Central memory CD8-positive, alpha-beta T cell (primary cell): ENCODE data around the gene USP36.
"Not testable (repeated sequence)": the region's sequence is repeated elsewhere in the genome, so short reads cannot be mapped to it uniquely, and the experiment has no call there.

Experiments used
- ATAC-seq: fragments of 150-1000 bp; cut with Tn5 transposase; replicated peaks from 2 replicates; pipeline ENCODE4 v1.10.0; 2022; ENCODE audit warnings: mild to moderate bottlenecking, moderate FRiP score, moderate number of reproducible peaks; ENCODE audit not compliant: poor library complexity, severe bottlenecking; ENCODE audit errors: extremely low read depth
- DNase-seq, 2 donors: peaks; one replicate each; pipeline ENCODE4 v3.0.0; 2021; ENCODE audit warnings: low spot score in 2 of 2
- H3K27ac Mint-ChIP-seq: one replicate; pipeline ENCODE4 v1.8.0; 2022; ENCODE audit warnings: low read depth, mild to moderate bottlenecking, moderate library complexity, mixed read lengths
- H3K27me3 Mint-ChIP-seq: one replicate; pipeline ENCODE4 v1.8.0; 2022; ENCODE audit warnings: mixed read lengths
- H3K36me3 Mint-ChIP-seq: one replicate; pipeline ENCODE4 v1.8.0; 2022; ENCODE audit warnings: mild to moderate bottlenecking, moderate library complexity, mixed read lengths; ENCODE audit not compliant: insufficient read depth
- H3K4me1 Mint-ChIP-seq: one replicate; pipeline ENCODE4 v1.8.0; 2022; ENCODE audit warnings: mixed read lengths
- H3K4me3 Mint-ChIP-seq: one replicate; pipeline ENCODE4 v1.8.0; 2022; ENCODE audit warnings: mild to moderate bottlenecking, moderate library complexity, mixed read lengths
- H3K9me3 Mint-ChIP-seq: one replicate; pipeline ENCODE4 v1.8.0; 2022; ENCODE audit warnings: mixed read lengths

Gene USP36

GRCh38 chr17:78759969-78760352, 80.7 kb downstream of the USP36 start:
- Mint-ChIP-seq H3K4me3 (peak overlapping the region; percentile 55), H3K36me3 (peaks cover 23% of the 10 kb centered on the region), H3K27ac (peak overlapping the region; percentile 85), H3K27me3 (no peaks in the 10 kb centered on the region), H3K4me1 (peaks cover 71% of the 10 kb centered on the region), H3K9me3 (no peaks in the 10 kb centered on the region)
- no peak for ATAC-seq
- DNase-seq, result no peak

GRCh38 chr17:78759203-78759968, 81.2 kb downstream of the USP36 start:
- peak overlapping the region; percentile 55 for H3K4me3 Mint-ChIP-seq
- H3K9me3 Mint-ChIP-seq, result no peaks in the 10 kb centered on the region
- DNase-seq (peak; percentile 69 to 80), ATAC-seq (peak; percentile 93)
- peak overlapping the region; percentile 85 for H3K27ac Mint-ChIP-seq
- no peaks in the 10 kb centered on the region for H3K27me3 Mint-ChIP-seq
- H3K36me3 Mint-ChIP-seq, result peaks cover 21% of the 10 kb centered on the region
- H3K4me1 Mint-ChIP-seq, result peaks cover 65% of the 10 kb centered on the region

- no peak for DNase-seq
- H3K9me3 Mint-ChIP-seq, result no peaks in the 10 kb centered on the region
- H3K4me3 Mint-ChIP-seq, result peak overlapping the region; percentile 34
- peaks cover 24% of the 10 kb centered on the region for H3K36me3 Mint-ChIP-seq
- ATAC-seq, result no peak
- H3K4me1 Mint-ChIP-seq, result peaks cover 75% of the 10 kb centered on the region
- H3K27me3 Mint-ChIP-seq, result no peaks in the 10 kb centered on the region
- H3K27ac Mint-ChIP-seq, result no peak overlapping the region
Measured at GRCh38 chr17:78753316-78754250, 87.0 kb downstream of the USP36 start.

GRCh38 chr17:78751447-78752161, 89.0 kb downstream of the USP36 start:
- DNase-seq (no peak), ATAC-seq (no peak)
- H3K36me3 Mint-ChIP-seq, result peaks cover 24% of the 10 kb centered on the region
- no peaks in the 10 kb centered on the region for H3K27me3 Mint-ChIP-seq
- peaks cover 78% of the 10 kb centered on the region for H3K4me1 Mint-ChIP-seq
- H3K9me3 Mint-ChIP-seq, result no peaks in the 10 kb centered on the region
- H3K4me3 Mint-ChIP-seq, result peak overlapping the region; percentile 54
- H3K27ac Mint-ChIP-seq, result peak overlapping the region; percentile 71

- not testable (repeated sequence) for H3K9me3 Mint-ChIP-seq, H3K27me3 Mint-ChIP-seq, DNase-seq, ATAC-seq
- peak overlapping the region; percentile 77 for H3K27ac Mint-ChIP-seq
- peaks cover 28% of the 10 kb centered on the region for H3K36me3 Mint-ChIP-seq
- H3K4me1 Mint-ChIP-seq, result peaks cover 81% of the 10 kb centered on the region
- peak overlapping the region; percentile 54 for H3K4me3 Mint-ChIP-seq
Measured at GRCh38 chr17:78751000-78751399, 89.6 kb downstream of the USP36 start.

- H3K9me3 Mint-ChIP-seq, result no peaks in the 10 kb centered on the region
- H3K4me1 Mint-ChIP-seq, result peaks cover 90% of the 10 kb centered on the region
- peak overlapping the region; percentile 74 for H3K4me3 Mint-ChIP-seq
- peak overlapping the region; percentile 77 for H3K27ac Mint-ChIP-seq
- no peaks in the 10 kb centered on the region for H3K27me3 Mint-ChIP-seq
- peaks cover 37% of the 10 kb centered on the region for H3K36me3 Mint-ChIP-seq
- DNase-seq, result peak; percentile 57 to 78
- ATAC-seq, result peak; percentile 98
Measured at GRCh38 chr17:78748730-78749317, 91.8 kb downstream of the USP36 start.

GRCh38 chr17:78748048-78748729, 92.4 kb downstream of the USP36 start:
- Mint-ChIP-seq H3K27ac (peak overlapping the region; percentile 77), H3K4me1 (peaks cover 93% of the 10 kb centered on the region), H3K27me3 (no peaks in the 10 kb centered on the region), H3K36me3 (peaks cover 37% of the 10 kb centered on the region), H3K4me3 (peak overlapping the region; percentile 74), H3K9me3 (no peaks in the 10 kb centered on the region)
- no peak for DNase-seq
- peak; percentile 17 for ATAC-seq

- DNase-seq (no peak), ATAC-seq (no peak)
- peaks cover 38% of the 10 kb centered on the region for H3K36me3 Mint-ChIP-seq
- H3K4me3 Mint-ChIP-seq, result peak overlapping the region; percentile 74
- H3K9me3 Mint-ChIP-seq, result no peaks in the 10 kb centered on the region
- peaks cover 92% of the 10 kb centered on the region for H3K4me1 Mint-ChIP-seq
- H3K27ac Mint-ChIP-seq, result peak overlapping the region; percentile 77
- no peaks in the 10 kb centered on the region for H3K27me3 Mint-ChIP-seq
Measured at GRCh38 chr17:78747488-78747887, 93.1 kb downstream of the USP36 start.

- Mint-ChIP-seq H3K4me1 (peaks cover 93% of the 10 kb centered on the region), H3K36me3 (peaks cover 41% of the 10 kb centered on the region), H3K9me3 (no peaks in the 10 kb centered on the region), H3K27me3 (no peaks in the 10 kb centered on the region), H3K27ac (peak overlapping the region; percentile 77), H3K4me3 (peak overlapping the region; percentile 74)
- no peak for ATAC-seq
- DNase-seq, result no peak
Measured at GRCh38 chr17:78746949-78747269, 93.7 kb downstream of the USP36 start.

GRCh38 chr17:78746263-78746948, 94.2 kb downstream of the USP36 start:
- no peak for DNase-seq
- H3K4me1 Mint-ChIP-seq, result peaks cover 93% of the 10 kb centered on the region
- H3K27me3 Mint-ChIP-seq, result no peaks in the 10 kb centered on the region
- peak overlapping the region; percentile 70 for H3K4me3 Mint-ChIP-seq
- H3K27ac Mint-ChIP-seq, result peak overlapping the region; percentile 77
- no peaks in the 10 kb centered on the region for H3K9me3 Mint-ChIP-seq
- H3K36me3 Mint-ChIP-seq, result peaks cover 43% of the 10 kb centered on the region
- ATAC-seq, result no peak
